ENCODE measurements around the gene BMS1.

- no peak for TF ChIP-seq CTCF (IDR thresholded peaks at IDR 0.05; ENCODE audit: insufficient read depth, low read length)
- TF ChIP-seq REST (IDR thresholded peaks at IDR 0.05; ENCODE audit: insufficient replicate concordance, low read depth): no peak
Measured at GRCh38 chr10:42802876-42803275, 20.3 kb downstream of the BMS1 start.
